Transverse colon (tissue), 4 donors: ENCODE measurements around the gene ZNF629.

ENCODE experiments used
- POLR2A ChIP-seq: fragments of 450-650 bp; IDR thresholded peaks from one replicate; pipeline ENCODE4 v1.6.1; 2016; ENCODE audit warnings: antibody characterized with exemption, mild to moderate bottlenecking, moderate library complexity
- POLR2AphosphoS5 ChIP-seq, 3 donors: sonication (generic); formaldehyde crosslinking; IDR thresholded peaks; one replicate each; pipeline ENCODE4 v1.6.1; 2016; ENCODE audit warnings: antibody characterized with exemption in 3 of 3
- TF ChIP-seq, protein P1 (sequence below), 5 experiments: fragments of 200-600 bp in 3 of 5; fragments of 450-650 bp in 2 of 5; sonication (generic) in 3 of 5; IDR thresholded peaks; 1 replicate in 2 of 5; 2 replicates in 3 of 5; pipeline ENCODE4 v1.5.1; 2016 to 2017; ENCODE audit warnings: antibody characterized with exemption in 5 of 5, inconsistent platforms in 3 of 5, mild to moderate bottlenecking in 2 of 5, moderate library complexity in 1 of 5

DNA sequence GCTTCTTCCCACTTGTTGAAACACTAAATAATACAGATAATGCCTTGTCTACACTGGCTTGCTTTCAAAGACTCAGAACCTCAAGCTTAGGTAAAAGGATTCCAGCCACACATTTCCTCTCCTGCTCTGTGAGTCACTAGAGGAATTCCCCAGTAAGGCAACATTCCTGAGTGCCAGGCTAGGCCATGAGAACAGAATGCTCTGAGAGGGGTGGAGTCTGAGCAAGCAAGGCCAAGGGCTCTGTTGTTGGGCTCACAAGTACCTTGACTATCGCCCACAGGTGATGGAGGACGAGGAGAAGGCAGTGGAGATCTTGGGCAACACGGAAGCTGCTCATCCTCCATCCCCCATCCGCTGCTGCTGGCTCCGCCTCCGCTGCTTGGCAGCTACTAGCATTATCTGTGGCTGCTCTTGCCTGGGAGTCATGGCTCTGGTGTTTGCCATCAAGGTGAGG lies 45.5 kb downstream of the ZNF629 start:
- TF ChIP-seq, protein P1, sequence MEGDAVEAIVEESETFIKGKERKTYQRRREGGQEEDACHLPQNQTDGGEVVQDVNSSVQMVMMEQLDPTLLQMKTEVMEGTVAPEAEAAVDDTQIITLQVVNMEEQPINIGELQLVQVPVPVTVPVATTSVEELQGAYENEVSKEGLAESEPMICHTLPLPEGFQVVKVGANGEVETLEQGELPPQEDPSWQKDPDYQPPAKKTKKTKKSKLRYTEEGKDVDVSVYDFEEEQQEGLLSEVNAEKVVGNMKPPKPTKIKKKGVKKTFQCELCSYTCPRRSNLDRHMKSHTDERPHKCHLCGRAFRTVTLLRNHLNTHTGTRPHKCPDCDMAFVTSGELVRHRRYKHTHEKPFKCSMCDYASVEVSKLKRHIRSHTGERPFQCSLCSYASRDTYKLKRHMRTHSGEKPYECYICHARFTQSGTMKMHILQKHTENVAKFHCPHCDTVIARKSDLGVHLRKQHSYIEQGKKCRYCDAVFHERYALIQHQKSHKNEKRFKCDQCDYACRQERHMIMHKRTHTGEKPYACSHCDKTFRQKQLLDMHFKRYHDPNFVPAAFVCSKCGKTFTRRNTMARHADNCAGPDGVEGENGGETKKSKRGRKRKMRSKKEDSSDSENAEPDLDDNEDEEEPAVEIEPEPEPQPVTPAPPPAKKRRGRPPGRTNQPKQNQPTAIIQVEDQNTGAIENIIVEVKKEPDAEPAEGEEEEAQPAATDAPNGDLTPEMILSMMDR (IDR thresholded peaks at IDR 0.05): no peak
- TF ChIP-seq POLR2AphosphoS5 (IDR thresholded peaks at IDR 0.05) (peak in 2 of 3 donors; percentile 53 to 75), POLR2A (peak; percentile 26)
